ENCODE measurements around the gene TBC1D21. TPM values are rescaled to one million over a fixed set of nuclear protein-coding genes. Genes with fewer than 3 reads are reported as not detected.

TBC1D21 gene
- total RNA-seq, 6 donors from 2014 or later, result not detected

DNA sequence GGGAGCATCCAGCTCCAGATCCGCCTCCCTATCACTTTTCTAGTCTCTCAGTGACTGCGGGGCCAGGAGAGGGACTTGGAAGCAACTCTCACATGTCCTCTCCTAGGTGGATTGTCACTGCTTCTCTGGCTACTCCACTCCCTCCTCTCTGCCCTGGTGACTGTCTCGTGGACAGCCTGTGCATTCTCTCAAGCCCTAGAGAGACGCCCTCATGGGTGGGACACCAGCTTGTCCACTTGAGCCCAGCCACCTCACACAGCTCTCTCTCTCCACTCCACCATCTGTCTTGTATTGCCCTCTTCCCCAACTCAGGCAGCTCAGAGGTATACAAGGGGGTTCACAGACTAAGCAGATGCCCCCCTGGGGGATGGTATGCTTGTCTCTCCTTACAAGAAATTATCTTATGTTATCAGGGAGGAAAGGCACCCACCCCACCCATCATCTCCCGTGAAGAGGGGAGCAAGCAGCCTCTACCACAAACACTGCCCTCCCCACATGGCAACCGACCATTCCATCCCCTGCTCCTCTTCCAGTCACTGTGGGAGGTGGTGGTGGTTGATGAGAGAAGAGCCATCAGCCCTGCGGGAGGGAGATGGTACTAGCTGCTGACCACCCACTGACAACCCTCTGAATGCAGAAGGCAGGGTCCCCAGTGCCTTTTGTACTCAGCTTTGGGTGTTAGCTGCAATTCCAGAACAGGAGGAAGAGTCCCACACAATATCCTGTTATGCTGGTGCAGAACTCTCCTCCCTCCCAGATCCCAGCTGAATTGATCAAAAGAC is 37.3 kb downstream of the TBC1D21 start:
- ATAC-seq (ENCODE audit: low FRiP score in 2 of 2) (no peak), DNase-seq (no peak)
- Histone ChIP-seq H3K36me3 (no peaks in the 10 kb centered on the region), H3K9me3 (no peaks in the 10 kb centered on the region), H3K4me3 (no peak overlapping the region), H3K27me3 (no peaks in the 10 kb centered on the region), H3K4me1 (no peaks in the 10 kb centered on the region), H3K27ac (no peak overlapping the region)
- WGBS, 2 donors, result 64 to 73% methylated on average over 6 to 7 of the region's 7 CpGs
- TF ChIP-seq POLR2AphosphoS5 (IDR thresholded peaks at IDR 0.05) (no peak), EP300 (IDR thresholded peaks at IDR 0.05) (no peak), POLR2A (IDR thresholded peaks at IDR 0.05) (no peak)
- TF ChIP-seq, protein P1, sequence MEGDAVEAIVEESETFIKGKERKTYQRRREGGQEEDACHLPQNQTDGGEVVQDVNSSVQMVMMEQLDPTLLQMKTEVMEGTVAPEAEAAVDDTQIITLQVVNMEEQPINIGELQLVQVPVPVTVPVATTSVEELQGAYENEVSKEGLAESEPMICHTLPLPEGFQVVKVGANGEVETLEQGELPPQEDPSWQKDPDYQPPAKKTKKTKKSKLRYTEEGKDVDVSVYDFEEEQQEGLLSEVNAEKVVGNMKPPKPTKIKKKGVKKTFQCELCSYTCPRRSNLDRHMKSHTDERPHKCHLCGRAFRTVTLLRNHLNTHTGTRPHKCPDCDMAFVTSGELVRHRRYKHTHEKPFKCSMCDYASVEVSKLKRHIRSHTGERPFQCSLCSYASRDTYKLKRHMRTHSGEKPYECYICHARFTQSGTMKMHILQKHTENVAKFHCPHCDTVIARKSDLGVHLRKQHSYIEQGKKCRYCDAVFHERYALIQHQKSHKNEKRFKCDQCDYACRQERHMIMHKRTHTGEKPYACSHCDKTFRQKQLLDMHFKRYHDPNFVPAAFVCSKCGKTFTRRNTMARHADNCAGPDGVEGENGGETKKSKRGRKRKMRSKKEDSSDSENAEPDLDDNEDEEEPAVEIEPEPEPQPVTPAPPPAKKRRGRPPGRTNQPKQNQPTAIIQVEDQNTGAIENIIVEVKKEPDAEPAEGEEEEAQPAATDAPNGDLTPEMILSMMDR (IDR thresholded peaks at IDR 0.05), result no peak

DNA sequence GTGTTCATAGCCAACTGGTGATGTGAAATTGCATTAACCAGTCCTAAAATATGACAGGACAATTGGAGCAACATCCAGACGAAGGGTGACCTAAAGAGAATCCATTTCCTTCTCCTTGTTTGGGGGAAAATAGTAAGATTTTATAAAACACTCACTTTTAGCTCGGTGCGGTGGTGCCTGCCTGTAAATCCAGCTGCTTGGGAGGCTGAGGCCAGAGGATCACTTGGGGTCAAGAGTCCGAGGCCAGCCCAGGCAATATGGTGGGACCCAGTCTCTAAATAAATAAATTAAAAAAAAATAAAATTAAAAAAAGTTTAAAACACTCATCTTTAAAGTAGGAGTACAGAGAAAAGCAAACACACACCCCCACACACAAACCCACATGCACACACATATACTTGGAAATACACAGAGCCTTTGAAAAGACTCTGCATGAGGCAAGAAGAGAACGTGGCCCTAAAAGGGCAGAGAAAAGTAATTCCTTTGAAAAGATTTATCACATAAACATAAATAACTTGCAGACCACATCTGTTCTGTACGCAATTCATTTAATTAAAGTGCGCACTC is 38.7 kb downstream of the TBC1D21 start:
- Histone ChIP-seq H3K9me3 (peaks cover 0 to 4% (median 0%) of the 10 kb centered on the region in 4 donors), H3K36me3 (no peaks in the 10 kb centered on the region), H3K27me3 (no peaks in the 10 kb centered on the region), H3K4me3 (no peak overlapping the region), H3K4me1 (no peaks in the 10 kb centered on the region), H3K27ac (no peak overlapping the region)
- TF ChIP-seq POLR2A (IDR thresholded peaks at IDR 0.05), result no peak
- TF ChIP-seq POLR2AphosphoS5 (IDR thresholded peaks at IDR 0.05), result no peak
- TF ChIP-seq, protein P1 (IDR thresholded peaks at IDR 0.05), result no peak
- TF ChIP-seq EP300 (IDR thresholded peaks at IDR 0.05), result no peak
- 75 to 77% methylated on average over 7 of the region's 7 CpGs for WGBS, 2 donors
- DNase-seq, result no peak
- ATAC-seq (ENCODE audit: low FRiP score in 2 of 2), result no peak

DNA sequence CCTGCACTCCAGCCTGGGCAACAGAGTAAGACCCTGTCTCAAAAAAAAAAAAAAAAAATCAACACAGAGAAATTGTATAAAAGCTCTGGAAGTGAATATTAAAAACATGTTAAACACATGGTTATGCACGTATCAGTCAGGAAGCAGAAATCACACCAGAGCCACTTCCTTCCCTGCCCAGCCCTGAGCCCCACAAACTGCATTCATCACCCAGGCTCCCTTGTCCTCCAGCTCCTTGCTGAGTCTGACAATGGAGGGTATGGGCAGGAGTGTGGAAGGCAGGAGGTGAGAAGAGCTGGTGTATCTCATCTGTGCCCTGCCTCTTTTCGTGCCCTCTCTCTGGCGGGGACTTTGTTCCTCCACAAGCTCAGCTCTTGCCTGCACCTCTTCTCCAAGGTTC is 40.8 kb downstream of the TBC1D21 start:
- H3K27me3 ChIP-seq, result no peaks in the 10 kb centered on the region
- H3K4me1 ChIP-seq, result no peaks in the 10 kb centered on the region
- peaks cover 0 to 4% (median 0%) of the 10 kb centered on the region in 4 donors for H3K9me3 ChIP-seq
- TF ChIP-seq POLR2AphosphoS5 (IDR thresholded peaks at IDR 0.05) (no peak), POLR2A (IDR thresholded peaks at IDR 0.05) (no peak), EP300 (IDR thresholded peaks at IDR 0.05) (no peak)
- TF ChIP-seq, protein P1 (IDR thresholded peaks at IDR 0.05), result no peak
- no peak for ATAC-seq (ENCODE audit: low FRiP score in 2 of 2)
- H3K4me3 ChIP-seq, result no peak overlapping the region
- H3K27ac ChIP-seq, result no peak overlapping the region
- no peak for DNase-seq
- WGBS, 2 donors, result 37 to 53% methylated on average over 3 of the region's 3 CpGs
- H3K36me3 ChIP-seq, result no peaks in the 10 kb centered on the region

DNA sequence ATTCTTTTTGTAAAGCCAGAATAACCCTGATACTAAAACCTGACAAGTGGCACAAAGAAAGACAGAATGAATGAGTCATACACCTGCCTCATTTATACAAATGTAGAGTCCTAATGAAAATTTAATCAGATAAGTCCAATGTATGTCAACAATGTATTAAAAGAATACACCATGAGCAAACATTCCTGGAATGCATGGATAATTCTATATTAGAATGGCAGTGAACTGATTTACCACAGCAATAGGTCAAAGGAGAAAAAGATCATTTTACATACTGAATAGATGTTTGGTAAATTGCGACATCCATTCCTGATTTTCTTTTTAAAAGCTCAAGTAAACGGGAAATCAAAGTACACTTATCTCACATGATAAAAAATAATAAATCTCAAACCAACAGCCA is 41.7 kb downstream of the TBC1D21 start:
- no peak for ATAC-seq (ENCODE audit: low FRiP score in 2 of 2)
- Histone ChIP-seq H3K36me3 (no peaks in the 10 kb centered on the region), H3K27ac (no peak overlapping the region), H3K27me3 (no peaks in the 10 kb centered on the region), H3K9me3 (peaks cover 0 to 4% (median 0%) of the 10 kb centered on the region in 4 donors), H3K4me3 (no peak overlapping the region), H3K4me1 (no peaks in the 10 kb centered on the region)
- no peak for TF ChIP-seq POLR2A (IDR thresholded peaks at IDR 0.05)
- TF ChIP-seq, protein P1 (IDR thresholded peaks at IDR 0.05), result no peak
- TF ChIP-seq POLR2AphosphoS5 (IDR thresholded peaks at IDR 0.05), result no peak
- TF ChIP-seq EP300 (IDR thresholded peaks at IDR 0.05), result no peak
- no peak for DNase-seq
- WGBS, 2 donors, result 54 to 69% methylated on average over 2 of the region's 2 CpGs
